Esophagus muscularis mucosa (tissue), 4 donors: ENCODE measurements around the gene SPOP. TPM values are rescaled to one million over a fixed set of nuclear protein-coding genes. Genes with fewer than 3 reads are reported as not detected.

Experiments used
- DNase-seq: peaks from one replicate; pipeline ENCODE4 v3.0.0-alpha.2; 2017; ENCODE audit errors: extremely low spot score
- H3K27ac ChIP-seq, 4 donors: fragments of 200-600 bp; sonication (generic); replicated peaks in 1 of 4; 1 replicate in 3 of 4; 2 replicates in 1 of 4; pipeline ENCODE4 v1.5.1; 2016 to 2019; ENCODE audit warnings: mild to moderate bottlenecking in 1 of 4
- H3K27me3 ChIP-seq, 4 donors: fragments of 200-600 bp; sonication (generic); one replicate each; pipeline versions ENCODE4 v1.5.1 to v1.6.0; 2016 to 2019
- H3K36me3 ChIP-seq, 4 donors: fragments of 200-600 bp; sonication (generic); one replicate each; pipeline ENCODE4 v1.5.1; 2016 to 2019
- H3K4me1 ChIP-seq, 4 donors: fragments of 200-600 bp; sonication (generic); one replicate each; pipeline ENCODE4 v1.5.1; 2016 to 2019
- H3K4me3 ChIP-seq, 4 donors: fragments of 200-600 bp; sonication (generic); 1 replicate in 2 of 4; 2 replicates in 2 of 4; pipeline ENCODE4 v1.5.1; 2016 to 2019; ENCODE audit warnings: mild to moderate bottlenecking in 4 of 4, moderate library complexity in 1 of 4
- H3K9me3 ChIP-seq, 4 donors: fragments of 200-600 bp; sonication (generic); 1 replicate in 3 of 4; 2 replicates in 1 of 4; pipeline ENCODE4 v1.5.1; 2016 to 2019
- CTCF ChIP-seq, 3 experiments: fragments of 200-600 bp in 2 of 3; fragments of 450-650 bp in 1 of 3; sonication (generic) in 2 of 3; IDR thresholded peaks; one replicate each; pipeline ENCODE4 v1.5.1; 2017 to 2019; ENCODE audit warnings: antibody characterized with exemption in 3 of 3, mild to moderate bottlenecking in 2 of 3, moderate library complexity in 1 of 3
- EP300 ChIP-seq: sonication (generic); formaldehyde crosslinking; IDR thresholded peaks from one replicate; pipeline ENCODE4 v1.6.1; 2017; ENCODE audit warnings: antibody characterized with exemption
- POLR2A ChIP-seq: fragments of 450-650 bp; IDR thresholded peaks from one replicate; pipeline ENCODE4 v1.6.1; 2017; ENCODE audit warnings: antibody characterized with exemption, moderate library complexity, mild to moderate bottlenecking, low read depth
- POLR2AphosphoS5 ChIP-seq, 2 donors: sonication (generic); formaldehyde crosslinking; IDR thresholded peaks; one replicate each; pipeline ENCODE4 v1.6.1; 2017; ENCODE audit warnings: antibody characterized with exemption in 2 of 2
- WGBS: methylation state at CpG from one replicate; pipeline ENCODE4 v1.1.5; 2018; 5-methylcytosine and 5-hydroxymethylcytosine counted together
- intact Hi-C: fragments of 100-400 bp; cut with DNase I; formaldehyde crosslinking; loops from one replicate; pipeline ENCODE4 v1.15.1; 2023
- total RNA-seq, 4 donors: library from RNA; depleted of rRNA; stranded (reverse); fragments of >200 nt; gene quantifications; one replicate each; pipeline versions ENCODE4 v1.1.0 to v1.2.1, GENCODE V29; 2016

Gene SPOP
- total RNA-seq, 4 donors from 2014 or later, result 156 to 304 (median 185) TPM

- Histone ChIP-seq H3K4me1 (peaks cover 45 to 86% (median 78%) of the 10 kb centered on the region in 4 donors), H3K27ac (peak overlapping the region; percentile 20 to 74 (median 36)), H3K36me3 (peaks cover 40 to 63% (median 53%) of the 10 kb centered on the region in 4 donors), H3K9me3 (no peaks in the 10 kb centered on the region), H3K4me3 (no peak overlapping the region), H3K27me3 (no peaks in the 10 kb centered on the region)
- WGBS, result 67% methylated on average over 1 of the region's 1 CpG
- TF ChIP-seq POLR2AphosphoS5 (IDR thresholded peaks at IDR 0.05) (no peak), CTCF (IDR thresholded peaks at IDR 0.05) (no peak), POLR2A (no peak), EP300 (no peak)
- intact Hi-C loops, result loop anchor here (5.0 kb wide), 1 partner anchor 36 kb away; the partner anchor contains the start of gene NXPH3
- no peak for DNase-seq
Measured at GRCh38 chr17:49613182-49613800, 64.6 kb downstream of the SPOP start.

- no peak for DNase-seq
- Histone ChIP-seq H3K4me1 (peaks cover 40 to 80% (median 72%) of the 10 kb centered on the region in 4 donors), H3K27me3 (no peaks in the 10 kb centered on the region), H3K36me3 (peaks cover 34 to 63% (median 53%) of the 10 kb centered on the region in 4 donors), H3K4me3 (no peak overlapping the region), H3K27ac (peak overlapping the region in 3 of 4 donors; percentile 28 to 74 (median 43)), H3K9me3 (no peaks in the 10 kb centered on the region)
- intact Hi-C loops, result loop anchor here (5.0 kb wide), 1 partner anchor 35 kb away; the partner anchor contains the start of gene NXPH3
- WGBS, result 52% methylated on average over 1 of the region's 1 CpG
- TF ChIP-seq CTCF (IDR thresholded peaks at IDR 0.05) (no peak), POLR2AphosphoS5 (IDR thresholded peaks at IDR 0.05) (no peak), POLR2A (no peak), EP300 (no peak)
Measured at GRCh38 chr17:49612726-49613125, 65.2 kb downstream of the SPOP start.

- intact Hi-C loops, result loop anchor here (5.0 kb wide), 1 partner anchor 34 kb away; the partner anchor contains the start of gene NXPH3
- TF ChIP-seq POLR2AphosphoS5 (IDR thresholded peaks at IDR 0.05), result peak in 1 of 2 donors; percentile 15
- TF ChIP-seq EP300, result no peak
- no peak for TF ChIP-seq CTCF (IDR thresholded peaks at IDR 0.05)
- TF ChIP-seq POLR2A, result no peak
- H3K27ac ChIP-seq, result peak overlapping the region; percentile 22 to 74 (median 52)
Measured at GRCh38 chr17:49610883-49611584, 66.9 kb downstream of the SPOP start.

GRCh38 chr17:49604314-49604869 is 73.5 kb downstream of the SPOP start:
- no peak for DNase-seq
- Histone ChIP-seq H3K9me3 (no peaks in the 10 kb centered on the region), H3K4me1 (peaks cover 11 to 42% (median 27%) of the 10 kb centered on the region in 4 donors), H3K4me3 (no peak overlapping the region), H3K36me3 (peaks cover 46 to 99% (median 93%) of the 10 kb centered on the region in 4 donors), H3K27me3 (no peaks in the 10 kb centered on the region), H3K27ac (peak overlapping the region; percentile 3 to 67 (median 44))
- intact Hi-C loops, result no loop called here
- 87% methylated on average over 7 of the region's 7 CpGs for WGBS
- TF ChIP-seq POLR2AphosphoS5 (IDR thresholded peaks at IDR 0.05) (no peak), EP300 (no peak), POLR2A (no peak), CTCF (IDR thresholded peaks at IDR 0.05) (no peak)

More at GRCh38 chr17:49610883-49611584, 66.9 kb downstream of the SPOP start:
- Histone ChIP-seq H3K36me3 (peaks cover 42 to 69% (median 65%) of the 10 kb centered on the region in 4 donors), H3K4me1 (peaks cover 23 to 64% (median 55%) of the 10 kb centered on the region in 4 donors), H3K4me3 (no peak overlapping the region), H3K9me3 (no peaks in the 10 kb centered on the region), H3K27me3 (no peaks in the 10 kb centered on the region)
- no peak for DNase-seq
- 56% methylated on average over 5 of the region's 5 CpGs for WGBS
